HepG2 (cell line): ENCODE measurements around the gene METTL15. TPM values are rescaled to one million over a fixed set of nuclear protein-coding genes. Genes with fewer than 3 reads are reported as not detected.

ENCODE experiments used
- ATAC-seq: fragments of 200-7000 bp; cut with Tn5 transposase; 3 replicates; pipeline ENCODE4 v1.9.1; 2020; ENCODE audit warnings: mild to moderate bottlenecking, moderate library complexity
- BruUV-seq: library from RNA; stranded (reverse); fragments of 400-500 nt; replicated peaks from 2 replicates; lab custom pipeline; 2021; lab: Mats Ljungman, UMichigan
- CTCF ChIA-PET: fragments of 300-600 bp; formaldehyde crosslinking; extraction: SDS; loops from one replicate; lab custom pipeline; 2021; ENCODE audit warnings: low total read pairs, inconsistent platforms, low intra/inter-chr PET ratio; lab: Yijun Ruan, JAX
- POLR2A ChIA-PET: fragments of 350-600 bp; sonication (Branson Sonifier 250); formaldehyde crosslinking; loops from one replicate; lab custom pipeline; 2020; ENCODE audit warnings: antibody characterized with exemption, inconsistent platforms; lab: Yijun Ruan, JAX
- DNase-seq: peaks from one replicate; pipeline ENCODE4 v3.0.0-alpha.2; 2015; ENCODE audit warnings: low spot score
- FAIRE-seq: peaks from 3 replicates; lab custom pipeline; 2011; peaks lifted over from hg19 to GRCh38; lab: Jason Lieb, UNC
- H2AFZ ChIP-seq: one replicate; pipeline ENCODE4 v1.6.1; 2011; ENCODE audit warnings: low read length, inconsistent platforms
- H3K27ac ChIP-seq: fragments of 300-600 bp; 3 replicates; pipeline ENCODE4 v1.8.0; 2011; ENCODE audit warnings: mixed run types, mild to moderate bottlenecking, mixed read lengths, low read length, inconsistent platforms; ENCODE audit not compliant: insufficient read depth; ENCODE audit errors: extremely low read length
- H3K27me3 ChIP-seq, 2 experiments: fragments of 200-600 bp in 1 of 2; 2 replicates in 1 of 2; 3 replicates in 1 of 2; pipeline versions ENCODE4 v1.6.0 to v1.8.0; 2011; ENCODE audit warnings: low read length in 2 of 2, mild to moderate bottlenecking in 2 of 2, moderate library complexity in 2 of 2, inconsistent platforms in 1 of 2; ENCODE audit not compliant: insufficient read depth in 2 of 2, control insufficient read depth in 1 of 2
- H3K36me3 ChIP-seq, 2 experiments: fragments of 200-600 bp in 1 of 2; replicated peaks in 1 of 2; 2 replicates in 1 of 2; 3 replicates in 1 of 2; pipeline versions ENCODE4 v1.5.1 to v1.8.0; 2011; ENCODE audit warnings: low read length in 2 of 2, inconsistent platforms in 1 of 2; ENCODE audit not compliant: insufficient read depth in 2 of 2, control insufficient read depth in 1 of 2
- H3K4me1 ChIP-seq: 2 replicates; pipeline ENCODE4 v1.5.1; 2012; ENCODE audit warnings: low read length, inconsistent platforms; ENCODE audit not compliant: insufficient read depth
- H3K4me2 ChIP-seq: 2 replicates; pipeline ENCODE4 v1.6.0; 2011; ENCODE audit warnings: low read depth, low read length, inconsistent platforms
- H3K4me3 ChIP-seq, 3 experiments: fragments of 200-600 bp in 1 of 3; sonication (generic), shearing (Covaris generic) in 1 of 3; replicated peaks in 1 of 3; 2 replicates each; pipeline ENCODE4 v1.5.1; 2011 to 2016; ENCODE audit warnings: low read length in 3 of 3, inconsistent platforms in 2 of 3, low read depth in 2 of 3, mild to moderate bottlenecking in 2 of 3, control low read depth in 1 of 3, mixed read lengths in 1 of 3; ENCODE audit not compliant: insufficient read depth in 1 of 3
- H3K79me2 ChIP-seq: one replicate; pipeline ENCODE4 v1.6.1; 2011; ENCODE audit warnings: low read length, inconsistent platforms; ENCODE audit not compliant: insufficient read depth
- H3K9ac ChIP-seq: 2 replicates; pipeline ENCODE4 v1.6.0; 2011; ENCODE audit warnings: mild to moderate bottlenecking, low read depth, low read length, inconsistent platforms; ENCODE audit not compliant: insufficient read depth
- H3K9me3 ChIP-seq: 2 replicates; pipeline ENCODE4 v1.5.1; 2012; ENCODE audit warnings: mild to moderate bottlenecking, low read length
- H4K20me1 ChIP-seq: 2 replicates; pipeline ENCODE4 v1.6.0; 2011; ENCODE audit warnings: inconsistent platforms, mild to moderate bottlenecking, low read length, moderate library complexity; ENCODE audit not compliant: insufficient read depth
- FOXM1 ChIP-seq: sonication (generic); formaldehyde crosslinking; IDR thresholded peaks from 2 replicates; pipeline ENCODE4 v1.5.0; 2020; ENCODE audit warnings: missing genetic modification reagents
- NR3C1 ChIP-seq: sonication (generic); formaldehyde crosslinking; IDR thresholded peaks from 2 replicates; pipeline ENCODE4 v1.4.0; 2020; ENCODE audit warnings: missing genetic modification reagents
- POLR2G ChIP-seq: fragments of 200-400 bp; formaldehyde crosslinking; IDR thresholded peaks from 2 replicates; pipeline ENCODE4 v1.6.1; 2018; ENCODE audit warnings: mild to moderate bottlenecking, low read depth, low read length, moderate library complexity
- PRPF4 ChIP-seq: fragments of 200-400 bp; formaldehyde crosslinking; IDR thresholded peaks from 2 replicates; pipeline ENCODE4 v1.6.1; 2016; ENCODE audit warnings: low read length, low read depth; ENCODE audit not compliant: poor library complexity, severe bottlenecking
- RBM22 ChIP-seq: fragments of 200-400 bp; formaldehyde crosslinking; optimal IDR thresholded peaks from 2 replicates; pipeline ENCODE3; 2017; ENCODE audit warnings: mild to moderate bottlenecking, low read length, moderate library complexity
- RNF2 ChIP-seq: fragments of 450-650 bp; conservative IDR thresholded peaks from 2 replicates; pipeline ENCODE4 v1.6.1; 2016; ENCODE audit warnings: low read depth
- SAP130 ChIP-seq: IDR thresholded peaks from 2 replicates; pipeline ENCODE4 v1.6.1; 2016; ENCODE audit warnings: low read depth
- SIN3A ChIP-seq: IDR thresholded peaks from 2 replicates; pipeline ENCODE4 v1.6.1; 2011; ENCODE audit warnings: low read depth, mild to moderate bottlenecking, control low read depth, low read length, borderline replicate concordance
- TARDBP ChIP-seq: sonication (generic); formaldehyde crosslinking; IDR thresholded peaks from 2 replicates; pipeline ENCODE4 v1.8.0; 2022; ENCODE audit warnings: mild to moderate bottlenecking, missing genetic modification reagents
- THAP11 ChIP-seq: IDR thresholded peaks from 2 replicates; pipeline ENCODE4 v1.6.1; 2016; ENCODE audit warnings: missing biosample characterization, missing genetic modification reagents
- ZNF775 ChIP-seq: sonication (generic); formaldehyde crosslinking; IDR thresholded peaks from 2 replicates; pipeline ENCODE4 v1.4.0; 2020; ENCODE audit warnings: missing genetic modification reagents, mild to moderate bottlenecking, moderate library complexity, borderline replicate concordance
- WGBS: methylation state at CpG from one replicate; pipeline ENCODE4 v1.1.6; 2017; ENCODE audit warnings: low lambda C conversion rate; 5-methylcytosine and 5-hydroxymethylcytosine counted together
- in situ Hi-C: cut with HindIII; loops from 2 replicates; pipeline ENCODE4 v1.10.0; 2017; ENCODE audit warnings: low pct_unique_long_range_greater_than_20kb; ENCODE audit not compliant: extremely low pct_ligation_motif_present
- intact Hi-C: fragments of 100-400 bp; cut with micrococcal nuclease; formaldehyde crosslinking; loops from one replicate; pipeline ENCODE4 v1.10.0; 2022; ENCODE audit not compliant: unreplicated experiment
- polyA plus RNA-seq, 8 experiments: library from polyadenylated mRNA; depleted of rRNA in 3 of 8; stranded (reverse) in 7 of 8; unstranded in 1 of 8; fragments of >200 nt; fragmentation: Illumina TruSeq in 4 of 8; extraction: Trizol in 4 of 8; gene quantifications; 2 replicates each; pipeline versions ENCODE4 v1.2.1 to v1.2.3, GENCODE V29; 2011 to 2016; ENCODE audit warnings: low read depth in 4 of 8, missing spikeins in 1 of 8, mixed read lengths in 1 of 8; ENCODE audit not compliant: insufficient read depth in 1 of 8
- total RNA-seq, 5 experiments: library from RNA; depleted of rRNA; stranded (reverse); fragments of >200 nt; fragmentation: Illumina TruSeq; extraction: Trizol; gene quantifications; 2 replicates each; pipeline ENCODE4 v1.2.3, GENCODE V29; 2016; ENCODE audit warnings: low read depth in 1 of 5
- TF ChIP-seq, protein P1 (sequence below): sonication (generic); formaldehyde crosslinking; IDR thresholded peaks from 2 replicates; pipeline ENCODE4 v1.5.1; 2020; ENCODE audit warnings: mild to moderate bottlenecking, missing genetic modification reagents, moderate library complexity
- TF ChIP-seq, protein P2 (sequence below), 2 experiments: sonication (generic) in 1 of 2; formaldehyde crosslinking in 1 of 2; IDR thresholded peaks; 2 replicates each; pipeline versions ENCODE4 v1.4.0 to v1.6.1; 2018 to 2020; ENCODE audit warnings: missing genetic modification reagents in 2 of 2, borderline replicate concordance in 1 of 2, low read depth in 1 of 2, mild to moderate bottlenecking in 1 of 2, missing biosample characterization in 1 of 2
- TF ChIP-seq, protein P3 (sequence below): sonication (generic); formaldehyde crosslinking; IDR thresholded peaks from 2 replicates; pipeline ENCODE4 v1.4.0; 2020; ENCODE audit warnings: missing genetic modification reagents
- TF ChIP-seq, protein P4 (sequence below): sonication (generic); formaldehyde crosslinking; IDR thresholded peaks from 2 replicates; pipeline ENCODE4 v1.9.0; 2021; ENCODE audit warnings: missing genetic modification reagents, borderline replicate concordance

METTL15 gene
- total and polyA plus RNA-seq, 2 of the 13 experiments (the other 11 are each of a cell fraction or from before 2014, with no cell fraction given), result 6.5 to 14.0 TPM

DNA sequence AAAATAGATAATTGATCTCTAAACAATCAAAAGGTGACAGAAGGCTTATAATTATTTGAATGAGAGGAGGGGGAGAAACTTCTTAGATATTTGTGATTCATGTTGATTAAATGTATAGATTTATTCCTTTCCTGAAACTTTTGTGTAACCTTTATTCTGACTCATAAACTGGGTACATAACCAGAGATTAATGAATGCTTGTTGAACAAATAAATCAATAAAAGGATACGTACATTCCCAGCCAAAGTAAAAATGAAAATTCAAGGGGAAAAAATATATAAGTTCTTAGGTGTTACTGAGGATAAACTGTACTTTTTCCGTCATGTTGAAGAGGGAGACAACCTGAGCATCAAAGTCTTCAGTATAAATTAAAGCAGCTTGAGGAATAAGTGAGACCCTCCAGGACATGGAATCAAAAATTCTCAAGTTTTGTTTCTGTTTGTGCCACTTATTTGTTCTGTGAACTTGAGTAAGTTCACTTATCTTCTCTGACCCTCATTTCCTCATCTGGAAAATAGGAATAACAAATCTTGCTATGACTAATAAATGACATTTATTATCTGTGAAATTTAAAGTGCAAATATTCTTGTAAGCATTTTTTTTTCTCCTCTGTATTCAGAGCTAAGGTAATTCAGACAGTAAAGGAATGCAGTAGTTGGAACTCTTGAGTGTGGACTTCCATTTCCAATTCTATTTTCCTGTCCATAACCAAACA, 195.4 kb downstream of the METTL15 start:
- H2AFZ ChIP-seq, result no peak overlapping the region
- FAIRE-seq (no peak), ATAC-seq (no peak), DNase-seq (no peak)
- H3K9me3 ChIP-seq, result no peaks in the 10 kb centered on the region
- POLR2A ChIA-PET, result no interaction called here
- intact Hi-C loops (no loop called here), in situ Hi-C loops (no loop called here)
- no peak for TF ChIP-seq THAP11 (CRISPR knock-in tag)
- no peak for TF ChIP-seq SIN3A
- TF ChIP-seq, protein P1, sequence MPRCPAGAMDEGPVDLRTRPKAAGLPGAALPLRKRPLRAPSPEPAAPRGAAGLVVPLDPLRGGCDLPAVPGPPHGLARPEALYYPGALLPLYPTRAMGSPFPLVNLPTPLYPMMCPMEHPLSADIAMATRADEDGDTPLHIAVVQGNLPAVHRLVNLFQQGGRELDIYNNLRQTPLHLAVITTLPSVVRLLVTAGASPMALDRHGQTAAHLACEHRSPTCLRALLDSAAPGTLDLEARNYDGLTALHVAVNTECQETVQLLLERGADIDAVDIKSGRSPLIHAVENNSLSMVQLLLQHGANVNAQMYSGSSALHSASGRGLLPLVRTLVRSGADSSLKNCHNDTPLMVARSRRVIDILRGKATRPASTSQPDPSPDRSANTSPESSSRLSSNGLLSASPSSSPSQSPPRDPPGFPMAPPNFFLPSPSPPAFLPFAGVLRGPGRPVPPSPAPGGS (CRISPR knock-in tag), result no peak
- TF ChIP-seq PRPF4, result no peak
- no peak for TF ChIP-seq RBM22
- TF ChIP-seq, protein P2, sequence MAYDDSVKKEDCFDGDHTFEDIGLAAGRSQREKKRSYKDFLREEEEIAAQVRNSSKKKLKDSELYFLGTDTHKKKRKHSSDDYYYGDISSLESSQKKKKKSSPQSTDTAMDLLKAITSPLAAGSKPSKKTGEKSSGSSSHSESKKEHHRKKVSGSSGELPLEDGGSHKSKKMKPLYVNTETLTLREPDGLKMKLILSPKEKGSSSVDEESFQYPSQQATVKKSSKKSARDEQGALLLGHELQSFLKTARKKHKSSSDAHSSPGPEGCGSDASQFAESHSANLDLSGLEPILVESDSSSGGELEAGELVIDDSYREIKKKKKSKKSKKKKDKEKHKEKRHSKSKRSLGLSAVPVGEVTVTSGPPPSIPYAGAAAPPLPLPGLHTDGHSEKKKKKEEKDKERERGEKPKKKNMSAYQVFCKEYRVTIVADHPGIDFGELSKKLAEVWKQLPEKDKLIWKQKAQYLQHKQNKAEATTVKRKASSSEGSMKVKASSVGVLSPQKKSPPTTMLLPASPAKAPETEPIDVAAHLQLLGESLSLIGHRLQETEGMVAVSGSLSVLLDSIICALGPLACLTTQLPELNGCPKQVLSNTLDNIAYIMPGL (CRISPR knock-in tag; IDR thresholded peaks at IDR 0.05; ENCODE audit: borderline replicate concordance in 1 of 2, low read depth in 1 of 2), result no peak
- TF ChIP-seq, protein P3, sequence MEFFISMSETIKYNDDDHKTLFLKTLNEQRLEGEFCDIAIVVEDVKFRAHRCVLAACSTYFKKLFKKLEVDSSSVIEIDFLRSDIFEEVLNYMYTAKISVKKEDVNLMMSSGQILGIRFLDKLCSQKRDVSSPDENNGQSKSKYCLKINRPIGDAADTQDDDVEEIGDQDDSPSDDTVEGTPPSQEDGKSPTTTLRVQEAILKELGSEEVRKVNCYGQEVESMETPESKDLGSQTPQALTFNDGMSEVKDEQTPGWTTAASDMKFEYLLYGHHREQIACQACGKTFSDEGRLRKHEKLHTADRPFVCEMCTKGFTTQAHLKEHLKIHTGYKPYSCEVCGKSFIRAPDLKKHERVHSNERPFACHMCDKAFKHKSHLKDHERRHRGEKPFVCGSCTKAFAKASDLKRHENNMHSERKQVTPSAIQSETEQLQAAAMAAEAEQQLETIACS, result no peak
- TF ChIP-seq SAP130 (CRISPR knock-in tag), result no peak
- no peak for TF ChIP-seq FOXM1 (CRISPR knock-in tag)
- TF ChIP-seq ZNF775 (CRISPR knock-in tag), result no peak
- TF ChIP-seq NR3C1 (CRISPR knock-in tag), result no peak
- TF ChIP-seq TARDBP, result no peak
- no peak for TF ChIP-seq RNF2
- TF ChIP-seq, protein P4, sequence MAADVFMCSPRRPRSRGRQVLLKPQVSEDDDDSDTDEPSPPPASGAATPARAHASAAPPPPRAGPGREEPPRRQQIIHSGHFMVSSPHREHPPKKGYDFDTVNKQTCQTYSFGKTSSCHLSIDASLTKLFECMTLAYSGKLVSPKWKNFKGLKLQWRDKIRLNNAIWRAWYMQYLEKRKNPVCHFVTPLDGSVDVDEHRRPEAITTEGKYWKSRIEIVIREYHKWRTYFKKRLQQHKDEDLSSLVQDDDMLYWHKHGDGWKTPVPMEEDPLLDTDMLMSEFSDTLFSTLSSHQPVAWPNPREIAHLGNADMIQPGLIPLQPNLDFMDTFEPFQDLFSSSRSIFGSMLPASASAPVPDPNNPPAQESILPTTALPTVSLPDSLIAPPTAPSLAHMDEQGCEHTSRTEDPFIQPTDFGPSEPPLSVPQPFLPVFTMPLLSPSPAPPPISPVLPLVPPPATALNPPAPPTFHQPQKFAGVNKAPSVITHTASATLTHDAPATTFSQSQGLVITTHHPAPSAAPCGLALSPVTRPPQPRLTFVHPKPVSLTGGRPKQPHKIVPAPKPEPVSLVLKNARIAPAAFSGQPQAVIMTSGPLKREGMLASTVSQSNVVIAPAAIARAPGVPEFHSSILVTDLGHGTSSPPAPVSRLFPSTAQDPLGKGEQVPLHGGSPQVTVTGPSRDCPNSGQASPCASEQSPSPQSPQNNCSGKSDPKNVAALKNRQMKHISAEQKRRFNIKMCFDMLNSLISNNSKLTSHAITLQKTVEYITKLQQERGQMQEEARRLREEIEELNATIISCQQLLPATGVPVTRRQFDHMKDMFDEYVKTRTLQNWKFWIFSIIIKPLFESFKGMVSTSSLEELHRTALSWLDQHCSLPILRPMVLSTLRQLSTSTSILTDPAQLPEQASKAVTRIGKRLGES (CRISPR knock-in tag), result no peak
- TF ChIP-seq POLR2G, result no peak
- WGBS, result 91% methylated on average over 2 of the region's 2 CpGs
- H3K36me3 ChIP-seq, result peaks cover 0 to 8% of the 10 kb centered on the region in 2 experiments; a peak in 1 of 5 replicates
- no peak overlapping the region for H3K4me3 ChIP-seq
- CTCF ChIA-PET, result no interaction called here
- H3K4me1 ChIP-seq, result no peaks in the 10 kb centered on the region
- H3K27ac ChIP-seq, result no peak overlapping the region
- no peaks in the 10 kb centered on the region for H4K20me1 ChIP-seq
- no peaks in the 10 kb centered on the region for H3K79me2 ChIP-seq
- no peak overlapping the region for H3K9ac ChIP-seq
- H3K4me2 ChIP-seq, result no peak overlapping the region
- no peaks in the 10 kb centered on the region for H3K27me3 ChIP-seq
- BruUV-seq, result no TSS peak
